Panc1 (cell line): ENCODE data around the gene ARFGAP1. TPM values are rescaled to one million over a fixed set of nuclear protein-coding genes. Genes with fewer than 3 reads are reported as not detected.
A peak's percentile ranks its signal among the peaks of the same experiment; 100 is the strongest.

Experiments used
- ATAC-seq: fragments of 200-7000 bp; cut with Tn5 transposase; 2 replicates; pipeline ENCODE4 v1.9.1; 2020; ENCODE audit warnings: mild to moderate bottlenecking, moderate library complexity
- BruUV-seq: library from RNA; stranded (reverse); fragments of 400-500 nt; replicated peaks from 2 replicates; lab custom pipeline; 2021; lab: Mats Ljungman, UMichigan
- CTCF ChIA-PET: fragments of 300-600 bp; sonication (Branson Sonifier 250); formaldehyde crosslinking; loops from one replicate; lab custom pipeline; 2022; ENCODE audit warnings: antibody characterized with exemption; lab: Charles Lee
- POLR2A ChIA-PET: fragments of 300-600 bp; sonication (Branson Sonifier 250); formaldehyde crosslinking; loops from one replicate; lab custom pipeline; 2022; ENCODE audit warnings: antibody characterized with exemption; lab: Charles Lee
- DNase-seq: peaks from one replicate; pipeline ENCODE4 v3.0.0-alpha.2; 2010; ENCODE audit warnings: low read depth, low spot score
- H3K27ac ChIP-seq: 2 replicates; pipeline ENCODE4 v1.5.1; 2011; ENCODE audit warnings: mild to moderate bottlenecking, low read length, inconsistent platforms
- H3K27me3 ChIP-seq: fragments of 200-500 bp; sonication (Bioruptor generic); 2 replicates; pipeline ENCODE4 v1.6.0; 2014; ENCODE audit warnings: low read length, inconsistent platforms; ENCODE audit not compliant: control insufficient read depth, insufficient read depth
- H3K36me3 ChIP-seq: fragments of 200-500 bp; sonication (Bioruptor generic); 2 replicates; pipeline ENCODE4 v1.5.1; 2014; ENCODE audit warnings: inconsistent platforms, mild to moderate bottlenecking, low read length, moderate library complexity; ENCODE audit not compliant: control insufficient read depth, insufficient read depth
- H3K4me1 ChIP-seq: 2 replicates; pipeline ENCODE4 v1.5.1; 2011; ENCODE audit warnings: inconsistent platforms, mild to moderate bottlenecking, low read length, moderate library complexity; ENCODE audit not compliant: control insufficient read depth, insufficient read depth
- H3K4me3 ChIP-seq, 2 experiments: 2 replicates each; pipeline ENCODE4 v1.5.1; 2011 to 2012; ENCODE audit warnings: low read depth in 2 of 2, low read length in 2 of 2, mild to moderate bottlenecking in 2 of 2, inconsistent platforms in 1 of 2, moderate library complexity in 1 of 2
- H3K9me3 ChIP-seq: fragments of 200-500 bp; sonication (Bioruptor generic); 2 replicates; pipeline ENCODE4 v1.5.1; 2014; ENCODE audit warnings: low read depth, mild to moderate bottlenecking, inconsistent platforms, low read length, moderate library complexity; ENCODE audit not compliant: control insufficient read depth, insufficient read depth
- POLR2AphosphoS5 ChIP-seq: IDR thresholded peaks from 2 replicates; pipeline ENCODE4 v1.6.1; 2012; ENCODE audit warnings: mild to moderate bottlenecking, low read depth, low read length, moderate library complexity
- SIN3A ChIP-seq: IDR thresholded peaks from 2 replicates; pipeline ENCODE4 v1.6.1; 2012; ENCODE audit warnings: low read depth, mild to moderate bottlenecking, low read length, moderate library complexity, borderline replicate concordance; ENCODE audit not compliant: insufficient read depth
- TCF7L2 ChIP-seq: IDR thresholded peaks from 2 replicates; pipeline ENCODE4 v1.6.1; 2011; ENCODE audit warnings: mild to moderate bottlenecking, low read depth, low read length, inconsistent platforms
- in situ Hi-C: cut with HindIII; loops from 2 replicates; pipeline ENCODE4 v1.10.0; 2016; ENCODE audit warnings: low sequenced_read_pairs, low pct_unique_long_range_greater_than_20kb
- intact Hi-C: fragments of 100-400 bp; cut with micrococcal nuclease; formaldehyde crosslinking; loops from one replicate; pipeline ENCODE4 v1.10.0; 2022; ENCODE audit not compliant: unreplicated experiment
- total RNA-seq: library from RNA; stranded (reverse); gene quantifications from one replicate; pipeline ENCODE4 v1.2.1, GENCODE V29; 2021; ENCODE audit not compliant: unreplicated experiment
- TF ChIP-seq, protein P1 (sequence below), 2 experiments: IDR thresholded peaks; 2 replicates each; pipeline ENCODE4 v1.6.1; 2011 to 2012; ENCODE audit warnings: low read depth in 2 of 2, control low read depth in 1 of 2, low read length in 1 of 2, mild to moderate bottlenecking in 1 of 2, moderate library complexity in 1 of 2; ENCODE audit not compliant: insufficient read depth in 1 of 2
- TF ChIP-seq, protein P2 (sequence below): fragments of 450-650 bp; IDR thresholded peaks from 2 replicates; pipeline ENCODE4 v1.5.1; 2017; ENCODE audit warnings: mild to moderate bottlenecking

The ARFGAP1 gene
- total RNA-seq, 1 experiment from 2014 or later, result 110 TPM

DNA sequence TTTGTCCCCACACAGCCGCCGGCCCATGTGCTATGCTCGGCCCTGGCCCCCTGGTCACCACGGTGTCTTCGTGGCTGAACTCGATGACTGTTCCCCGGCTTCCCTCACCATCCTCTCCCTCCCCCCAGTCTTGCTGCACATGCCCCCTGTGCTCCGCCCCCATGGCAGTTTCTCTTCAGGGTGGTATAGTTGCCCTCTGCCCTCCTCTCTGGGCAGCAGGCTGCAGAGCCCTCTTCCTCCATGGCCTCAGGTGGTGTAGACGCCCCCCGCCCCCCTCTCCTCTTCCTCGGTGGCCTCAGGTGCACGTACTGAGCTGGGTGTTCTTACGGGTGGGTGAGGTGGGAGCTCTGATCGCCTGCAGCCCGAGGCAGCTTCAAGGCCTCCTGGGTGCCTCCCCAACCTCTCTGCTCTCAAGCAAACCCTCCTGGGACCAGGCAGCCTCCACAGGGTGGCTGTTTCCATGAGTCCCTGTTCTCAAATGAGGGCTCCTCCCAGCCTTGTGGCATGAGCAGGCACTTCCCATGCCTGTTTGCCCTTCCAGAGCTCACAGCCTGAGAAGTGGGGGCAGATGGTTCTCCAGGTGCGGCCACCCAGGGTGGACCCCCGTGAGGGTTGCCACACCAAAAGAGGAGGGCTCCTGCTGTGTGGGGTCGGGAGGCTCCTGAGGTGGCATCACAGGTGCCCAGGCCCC lies 45.1 kb downstream of the ARFGAP1 start:
- BruUV-seq, result no TSS peak
- in situ Hi-C loops (no loop called here), intact Hi-C loops (no loop called here)
- ChIA-PET POLR2A (interaction anchor here (0.7 kb wide), 1 partner anchor 8 kb away, joined by 3 read pairs; no protein-coding TSS in a partner anchor), CTCF (interaction anchor here (0.6 to 1.0 kb wide), 3 partner anchors 13 to 502 kb away, joined by 4 to 6 read pairs (median 4); no protein-coding TSS in a partner anchor)
- Histone ChIP-seq H3K27me3 (no peaks in the 10 kb centered on the region), H3K9me3 (no peaks in the 10 kb centered on the region), H3K4me3 (no peak overlapping the region), H3K36me3 (no peaks in the 10 kb centered on the region), H3K27ac (no peak overlapping the region), H3K4me1 (no peaks in the 10 kb centered on the region; the same call in 1 of the 2 replicates)
- DNase-seq, result no peak
- peak; percentile 59; the same call in 1 of the 2 replicates for ATAC-seq
- no peak for TF ChIP-seq SIN3A
- TF ChIP-seq, protein P1, sequence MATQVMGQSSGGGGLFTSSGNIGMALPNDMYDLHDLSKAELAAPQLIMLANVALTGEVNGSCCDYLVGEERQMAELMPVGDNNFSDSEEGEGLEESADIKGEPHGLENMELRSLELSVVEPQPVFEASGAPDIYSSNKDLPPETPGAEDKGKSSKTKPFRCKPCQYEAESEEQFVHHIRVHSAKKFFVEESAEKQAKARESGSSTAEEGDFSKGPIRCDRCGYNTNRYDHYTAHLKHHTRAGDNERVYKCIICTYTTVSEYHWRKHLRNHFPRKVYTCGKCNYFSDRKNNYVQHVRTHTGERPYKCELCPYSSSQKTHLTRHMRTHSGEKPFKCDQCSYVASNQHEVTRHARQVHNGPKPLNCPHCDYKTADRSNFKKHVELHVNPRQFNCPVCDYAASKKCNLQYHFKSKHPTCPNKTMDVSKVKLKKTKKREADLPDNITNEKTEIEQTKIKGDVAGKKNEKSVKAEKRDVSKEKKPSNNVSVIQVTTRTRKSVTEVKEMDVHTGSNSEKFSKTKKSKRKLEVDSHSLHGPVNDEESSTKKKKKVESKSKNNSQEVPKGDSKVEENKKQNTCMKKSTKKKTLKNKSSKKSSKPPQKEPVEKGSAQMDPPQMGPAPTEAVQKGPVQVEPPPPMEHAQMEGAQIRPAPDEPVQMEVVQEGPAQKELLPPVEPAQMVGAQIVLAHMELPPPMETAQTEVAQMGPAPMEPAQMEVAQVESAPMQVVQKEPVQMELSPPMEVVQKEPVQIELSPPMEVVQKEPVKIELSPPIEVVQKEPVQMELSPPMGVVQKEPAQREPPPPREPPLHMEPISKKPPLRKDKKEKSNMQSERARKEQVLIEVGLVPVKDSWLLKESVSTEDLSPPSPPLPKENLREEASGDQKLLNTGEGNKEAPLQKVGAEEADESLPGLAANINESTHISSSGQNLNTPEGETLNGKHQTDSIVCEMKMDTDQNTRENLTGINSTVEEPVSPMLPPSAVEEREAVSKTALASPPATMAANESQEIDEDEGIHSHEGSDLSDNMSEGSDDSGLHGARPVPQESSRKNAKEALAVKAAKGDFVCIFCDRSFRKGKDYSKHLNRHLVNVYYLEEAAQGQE (IDR thresholded peaks at IDR 0.05; ENCODE audit: insufficient read depth in 1 of 2, low read depth in 2 of 2, low read length in 1 of 2), result no peak
- TF ChIP-seq, protein P2, sequence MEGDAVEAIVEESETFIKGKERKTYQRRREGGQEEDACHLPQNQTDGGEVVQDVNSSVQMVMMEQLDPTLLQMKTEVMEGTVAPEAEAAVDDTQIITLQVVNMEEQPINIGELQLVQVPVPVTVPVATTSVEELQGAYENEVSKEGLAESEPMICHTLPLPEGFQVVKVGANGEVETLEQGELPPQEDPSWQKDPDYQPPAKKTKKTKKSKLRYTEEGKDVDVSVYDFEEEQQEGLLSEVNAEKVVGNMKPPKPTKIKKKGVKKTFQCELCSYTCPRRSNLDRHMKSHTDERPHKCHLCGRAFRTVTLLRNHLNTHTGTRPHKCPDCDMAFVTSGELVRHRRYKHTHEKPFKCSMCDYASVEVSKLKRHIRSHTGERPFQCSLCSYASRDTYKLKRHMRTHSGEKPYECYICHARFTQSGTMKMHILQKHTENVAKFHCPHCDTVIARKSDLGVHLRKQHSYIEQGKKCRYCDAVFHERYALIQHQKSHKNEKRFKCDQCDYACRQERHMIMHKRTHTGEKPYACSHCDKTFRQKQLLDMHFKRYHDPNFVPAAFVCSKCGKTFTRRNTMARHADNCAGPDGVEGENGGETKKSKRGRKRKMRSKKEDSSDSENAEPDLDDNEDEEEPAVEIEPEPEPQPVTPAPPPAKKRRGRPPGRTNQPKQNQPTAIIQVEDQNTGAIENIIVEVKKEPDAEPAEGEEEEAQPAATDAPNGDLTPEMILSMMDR, result no peak
- TF ChIP-seq POLR2AphosphoS5, result no peak
- TF ChIP-seq TCF7L2, result no peak

DNA sequence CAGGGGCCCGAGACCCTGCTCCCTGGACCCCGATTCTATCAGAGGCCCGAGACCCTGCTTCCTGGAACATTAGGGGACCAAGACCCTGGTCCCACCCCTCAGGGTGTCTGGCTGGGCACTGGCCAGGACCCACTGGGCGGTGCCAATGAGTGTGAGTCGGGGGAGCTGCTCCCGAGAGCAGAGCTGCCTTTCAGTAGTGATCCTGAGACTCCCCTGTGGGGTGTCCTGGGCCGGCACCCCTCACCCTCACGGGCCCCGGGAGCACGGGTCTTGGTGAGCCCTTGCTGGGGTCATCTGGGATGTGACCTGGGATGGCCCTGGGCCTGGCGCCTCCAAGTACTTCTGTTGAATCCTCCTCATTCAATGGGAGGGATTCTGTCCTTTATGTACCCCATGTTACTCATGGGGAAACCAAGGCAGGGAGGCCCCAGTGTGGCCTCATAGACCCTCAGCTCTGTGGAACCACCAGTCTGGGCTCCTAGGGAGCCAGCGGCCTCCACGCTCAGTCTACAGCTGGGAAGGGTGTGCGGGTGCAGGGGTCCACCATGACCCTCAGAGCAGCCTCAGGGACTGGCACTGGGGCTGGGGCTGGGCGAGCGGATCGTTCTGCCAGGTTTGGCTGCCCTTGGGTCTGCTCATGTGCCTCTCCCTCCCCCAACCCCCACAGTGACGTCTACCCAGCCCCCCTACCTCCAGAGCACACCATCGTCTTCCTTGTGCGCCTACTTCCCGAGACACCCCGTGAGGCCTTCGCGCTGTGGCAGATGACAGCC lies 46.0 kb downstream of the ARFGAP1 start:
- ATAC-seq (no peak), DNase-seq (no peak)
- Histone ChIP-seq H3K9me3 (no peaks in the 10 kb centered on the region), H3K27ac (no peak overlapping the region), H3K4me3 (no peak overlapping the region), H3K4me1 (no peaks in the 10 kb centered on the region; the same call in 1 of the 2 replicates), H3K27me3 (no peaks in the 10 kb centered on the region), H3K36me3 (no peaks in the 10 kb centered on the region)
- no TSS peak for BruUV-seq
- ChIA-PET CTCF (no interaction called here), POLR2A (no interaction called here)
- in situ Hi-C loops, result no loop called here
- TF ChIP-seq, protein P1 (IDR thresholded peaks at IDR 0.05; ENCODE audit: insufficient read depth in 1 of 2, low read depth in 2 of 2, low read length in 1 of 2), result no peak
- TF ChIP-seq SIN3A (no peak), TCF7L2 (no peak), POLR2AphosphoS5 (no peak)
- TF ChIP-seq, protein P2, result no peak
- intact Hi-C loops, result no loop called here
